RWPE2 (cell line): ENCODE measurements around the gene SPRY1.

Experiments used
- ATAC-seq: fragments of 200-7000 bp; cut with Tn5 transposase; 3 replicates; pipeline ENCODE4 v1.9.1; 2021; ENCODE audit warnings: low read depth
- DNase-seq: peaks from one replicate; pipeline ENCODE4 v3.0.0-alpha.2; 2020; ENCODE audit warnings: low spot score
- H3K27ac ChIP-seq: fragments of 450-650 bp; 2 replicates; pipeline ENCODE4 v1.5.1; 2017; ENCODE audit warnings: mild to moderate bottlenecking; ENCODE audit not compliant: poor library complexity, severe bottlenecking
- H3K27me3 ChIP-seq: fragments of 250-450 bp; sonication (Bioruptor Pico); 2 replicates; pipeline ENCODE4 v1.5.1; 2021; ENCODE audit warnings: mild to moderate bottlenecking, moderate library complexity; ENCODE audit not compliant: insufficient read depth, poor library complexity, severe bottlenecking
- H3K36me3 ChIP-seq: fragments of 250-450 bp; sonication (Bioruptor Pico); 2 replicates; pipeline ENCODE4 v1.5.1; 2020; ENCODE audit warnings: low read depth, mild to moderate bottlenecking, moderate library complexity
- H3K4me1 ChIP-seq: fragments of 250-450 bp; sonication (Bioruptor Pico); 2 replicates; pipeline ENCODE4 v1.5.1; 2021; ENCODE audit warnings: mild to moderate bottlenecking, moderate library complexity; ENCODE audit not compliant: insufficient read depth, poor library complexity, severe bottlenecking
- H3K4me3 ChIP-seq: fragments of 250-450 bp; sonication (Bioruptor Pico); 2 replicates; pipeline ENCODE4 v1.5.1; 2021; ENCODE audit warnings: mild to moderate bottlenecking, moderate library complexity; ENCODE audit not compliant: severe bottlenecking
- H3K9me3 ChIP-seq: fragments of 250-450 bp; sonication (Bioruptor Pico); 2 replicates; pipeline ENCODE4 v1.5.1; 2021; ENCODE audit warnings: mild to moderate bottlenecking, moderate library complexity; ENCODE audit not compliant: severe bottlenecking
- CTCF ChIP-seq: fragments of 450-650 bp; IDR thresholded peaks from one replicate; pipeline ENCODE4 v1.5.1; 2017; ENCODE audit warnings: mild to moderate bottlenecking, moderate library complexity; ENCODE audit not compliant: poor library complexity, severe bottlenecking

The SPRY1 gene

GRCh38 chr4:123396307-123397143 is at the start of gene SPRY1:
SPRY1 (plus strand) TSS chr4:123396795; CDS start chr4:123401592, 4,797 bp downstream.
- Histone ChIP-seq H3K27ac (peak within 1 kb of the TSS; percentile 72), H3K4me1 (no peaks in the 10 kb centered on the region), H3K9me3 (no peaks in the 10 kb centered on the region), H3K27me3 (no peaks in the 10 kb centered on the region), H3K4me3 (peak within 1 kb of the TSS; percentile 72), H3K36me3 (no peaks in the 10 kb centered on the region)
- no peak for TF ChIP-seq CTCF
- ATAC-seq (peak; percentile 77), DNase-seq (peak; percentile 90)

- Histone ChIP-seq H3K9me3 (no peaks in the 10 kb centered on the region), H3K27me3 (no peaks in the 10 kb centered on the region), H3K4me3 (no peak overlapping the region), H3K36me3 (no peaks in the 10 kb centered on the region), H3K4me1 (no peaks in the 10 kb centered on the region), H3K27ac (no peak overlapping the region)
- TF ChIP-seq CTCF, result no peak
- DNase-seq (no peak), ATAC-seq (no peak)
Observed at GRCh38 chr4:123346951-123347350, 49.6 kb upstream of the SPRY1 start.

GRCh38 chr4:123348946-123349345 is 47.6 kb upstream of the SPRY1 start:
- Histone ChIP-seq H3K27ac (no peak overlapping the region), H3K36me3 (no peaks in the 10 kb centered on the region), H3K27me3 (no peaks in the 10 kb centered on the region), H3K4me1 (peaks cover 11% of the 10 kb centered on the region), H3K9me3 (no peaks in the 10 kb centered on the region), H3K4me3 (no peak overlapping the region)
- no peak for TF ChIP-seq CTCF
- no peak for ATAC-seq
- no peak for DNase-seq

GRCh38 chr4:123349421-123350190 is 47.0 kb upstream of the SPRY1 start:
- H3K27ac ChIP-seq, result no peak overlapping the region
- H3K4me1 ChIP-seq, result peaks cover 11% of the 10 kb centered on the region
- no peaks in the 10 kb centered on the region for H3K36me3 ChIP-seq
- DNase-seq (no peak), ATAC-seq (no peak)
- no peaks in the 10 kb centered on the region for H3K27me3 ChIP-seq
- H3K9me3 ChIP-seq, result no peaks in the 10 kb centered on the region
- no peak overlapping the region for H3K4me3 ChIP-seq
- TF ChIP-seq CTCF, result no peak

- Histone ChIP-seq H3K9me3 (no peaks in the 10 kb centered on the region), H3K36me3 (no peaks in the 10 kb centered on the region), H3K4me1 (peaks cover 11% of the 10 kb centered on the region), H3K27ac (no peak overlapping the region), H3K4me3 (no peak overlapping the region), H3K27me3 (no peaks in the 10 kb centered on the region)
- DNase-seq, result no peak
- TF ChIP-seq CTCF, result peak; percentile 37
- ATAC-seq, result peak; percentile 73
Observed at GRCh38 chr4:123350191-123350544, 46.4 kb upstream of the SPRY1 start.
